NCI-H1436 (cell line): ENCODE measurements around the gene ZNF329.

Experiments used
- DNase-seq: peaks from one replicate; lab custom pipeline; 2025; lab: John Stamatoyannopoulos, UW

The ZNF329 gene

GRCh38 chr19:58118979-58119733 is 31.4 kb downstream of the ZNF329 start:
- DNase-seq, result no peak

- no peak for DNase-seq
Observed at GRCh38 chr19:58117841-58118575, 32.6 kb downstream of the ZNF329 start.

DNA sequence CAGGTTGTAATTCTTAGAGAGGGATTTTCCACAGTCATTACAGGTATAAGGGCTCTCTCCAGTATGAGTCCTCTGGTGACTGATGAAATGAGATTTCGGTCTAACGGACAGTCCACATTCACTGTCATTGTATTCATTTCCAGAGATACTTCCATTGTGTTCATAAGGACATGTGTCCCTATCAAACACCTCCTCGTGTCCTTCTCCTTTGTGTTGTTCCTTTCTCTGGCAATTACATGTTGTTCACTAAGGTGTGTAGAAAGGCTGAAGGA is 42.1 kb downstream of the ZNF329 start:
- no peak for DNase-seq

GRCh38 chr19:58107778-58108545 is 42.6 kb downstream of the ZNF329 start:
- no peak for DNase-seq

GRCh38 chr19:58098682-58098998 is 51.9 kb downstream of the ZNF329 start:
- DNase-seq, result peak; percentile 20

- DNase-seq, result peak; percentile 99
Observed at GRCh38 chr19:58097781-58098681, 52.6 kb downstream of the ZNF329 start, which contains the start of gene ZSCAN18. ZSCAN18 (minus strand) TSS chr19:58098231; CDS start chr19:58090267, 7,964 bp downstream.

DNA sequence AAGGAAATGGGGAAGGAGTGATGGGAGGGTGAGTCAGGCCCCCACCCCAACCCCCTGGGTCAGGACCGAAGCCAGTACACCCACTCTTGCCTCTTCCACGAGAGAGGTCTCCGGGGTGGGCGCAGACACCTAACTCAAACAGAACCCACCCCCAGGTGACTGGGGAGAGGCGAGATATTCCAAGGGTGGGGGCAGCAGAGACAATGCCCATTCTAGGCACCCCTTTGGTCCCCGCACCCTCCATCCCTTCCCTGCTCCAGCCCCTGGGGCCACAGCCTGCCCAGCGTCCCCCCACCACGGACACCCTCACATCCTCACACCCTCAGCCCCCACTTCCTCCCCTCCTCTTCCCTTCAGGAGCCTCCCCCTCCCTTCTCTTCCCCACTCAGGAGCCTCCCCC is 53.2 kb downstream of the ZNF329 start:
- DNase-seq, result no peak

- no peak for DNase-seq
Observed at GRCh38 chr19:58096884-58097283, 53.7 kb downstream of the ZNF329 start.

- DNase-seq, result no peak
Observed at GRCh38 chr19:58095328-58095727, 55.3 kb downstream of the ZNF329 start.

DNA sequence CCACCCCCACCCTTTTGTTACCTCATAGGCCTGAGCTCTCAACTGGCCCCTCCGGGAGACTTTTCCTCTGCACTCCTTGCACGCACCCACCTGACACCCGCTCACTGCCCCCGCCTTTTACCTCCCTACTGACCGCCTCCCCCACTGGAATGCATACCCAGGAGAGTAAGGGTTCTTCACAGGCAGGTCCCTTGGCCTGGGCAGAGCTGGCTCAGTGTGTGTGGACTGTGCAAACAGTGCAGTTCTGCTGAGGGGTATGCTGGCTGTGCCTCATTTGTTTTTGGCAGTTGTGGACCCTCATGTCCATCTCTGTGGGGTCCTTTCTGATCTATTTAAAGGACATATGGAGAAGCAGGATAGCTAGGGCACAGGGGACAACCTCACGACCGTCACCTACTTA is 57.5 kb downstream of the ZNF329 start:
- DNase-seq, result no peak

DNA sequence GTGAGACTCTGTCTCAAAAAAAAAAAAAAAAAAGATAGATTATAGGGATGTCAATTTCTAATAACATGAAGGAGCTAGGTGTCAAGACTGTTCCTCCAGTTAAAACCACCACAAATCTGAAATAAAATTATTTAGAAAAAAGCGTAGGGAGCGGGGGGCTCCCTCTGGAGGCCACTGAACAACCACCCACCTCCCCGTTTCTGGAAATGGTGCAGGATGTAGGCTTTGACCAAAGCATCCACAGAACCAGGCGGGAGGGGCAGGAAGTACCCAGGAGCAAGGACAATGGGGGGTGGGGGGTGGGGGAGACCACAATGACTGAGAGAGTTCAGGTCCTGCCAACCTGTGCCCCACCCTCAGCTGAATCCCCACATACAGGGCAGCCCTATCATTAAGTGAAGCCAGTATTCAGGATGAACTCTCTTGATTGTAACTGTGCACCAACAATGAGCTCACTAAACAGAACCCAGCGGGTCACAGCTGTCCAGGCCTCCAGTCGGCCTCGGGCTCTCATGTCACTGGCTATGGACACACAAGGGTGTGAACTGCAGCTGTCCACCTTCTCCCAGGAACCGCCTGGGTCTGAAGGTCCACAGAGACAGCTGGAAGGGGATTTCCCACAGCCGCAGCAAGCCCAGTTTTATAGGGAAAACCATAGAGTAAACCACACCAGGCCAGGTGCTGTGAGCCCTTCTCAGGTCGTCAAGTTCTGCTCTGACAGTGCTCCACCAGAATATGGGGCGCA is 59.2 kb downstream of the ZNF329 start:
- no peak for DNase-seq

DNA sequence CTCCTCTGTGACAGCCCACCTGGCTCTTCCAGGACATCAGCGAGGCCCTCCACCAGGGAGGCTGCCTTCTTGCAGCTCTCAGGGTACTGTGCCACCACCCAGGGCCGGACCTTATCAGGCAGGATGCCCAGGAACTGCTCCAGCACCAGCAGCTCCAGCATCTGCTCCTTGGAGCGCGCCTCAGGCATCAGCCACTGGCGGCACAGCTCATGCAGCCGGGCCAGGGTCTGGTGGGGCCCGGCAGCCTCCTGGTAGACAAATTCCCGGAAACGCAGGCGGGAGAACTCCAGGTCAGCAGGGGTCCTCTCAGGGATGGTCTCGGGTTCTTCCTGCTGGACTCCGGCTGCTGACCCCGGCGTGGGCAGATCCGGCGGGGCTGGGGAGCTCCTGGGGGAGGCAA is 60.7 kb downstream of the ZNF329 start:
- no peak for DNase-seq

DNA sequence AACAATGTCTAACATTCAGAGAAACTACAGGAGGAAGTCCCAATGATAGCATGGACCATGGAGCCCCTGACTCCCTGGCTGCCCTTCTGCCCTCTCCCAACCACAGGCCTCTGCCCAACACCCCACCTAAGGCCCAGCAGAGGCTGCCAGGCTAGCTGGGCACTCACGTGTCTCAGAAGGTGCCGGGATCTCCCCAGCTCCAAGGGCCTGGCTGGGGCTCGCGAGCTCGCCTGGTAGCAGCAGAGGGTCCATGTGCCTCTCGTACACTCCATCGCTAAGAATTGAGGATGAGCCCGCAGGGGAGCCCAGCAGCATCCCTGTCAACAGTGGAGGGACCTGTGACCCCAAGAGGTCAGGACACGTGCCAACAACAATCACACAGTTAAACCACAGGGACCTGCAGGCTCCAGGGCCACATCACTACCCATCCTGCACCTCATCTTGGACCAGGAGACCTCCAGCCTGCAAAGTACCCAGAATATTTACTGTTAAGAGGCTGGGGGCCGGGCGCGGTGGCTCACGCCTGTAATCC is 62.0 kb downstream of the ZNF329 start:
- no peak for DNase-seq

- no peak for DNase-seq
Observed at GRCh38 chr19:58086825-58087710, 63.5 kb downstream of the ZNF329 start.

- no peak for DNase-seq
Observed at GRCh38 chr19:58085348-58085875, 65.2 kb downstream of the ZNF329 start.

GRCh38 chr19:58084596-58085347 is 65.8 kb downstream of the ZNF329 start:
- no peak for DNase-seq

DNA sequence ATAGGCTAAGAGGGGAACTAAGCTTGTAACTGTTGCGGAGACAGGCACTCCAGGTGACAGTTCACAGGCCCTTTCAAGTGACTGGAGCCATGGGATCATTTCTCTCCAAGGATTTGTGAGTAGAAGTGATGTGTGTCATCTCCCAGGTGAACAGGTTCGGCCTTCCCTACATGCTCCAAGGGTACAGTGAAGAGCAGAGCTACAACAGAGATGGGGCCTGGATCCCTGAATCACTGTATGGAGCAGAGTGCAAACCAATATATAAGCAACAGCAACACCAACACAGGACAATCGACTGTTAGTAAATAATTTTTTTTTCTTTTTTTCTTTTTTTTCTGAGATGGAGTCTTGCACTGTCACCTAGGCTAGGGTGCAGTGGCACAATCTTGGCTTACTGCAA is 67.6 kb downstream of the ZNF329 start:
- no peak for DNase-seq

GRCh38 chr19:58079792-58080191 is 70.8 kb downstream of the ZNF329 start:
- no peak for DNase-seq
